ENCODE data around the gene GPC5.
"Not testable (repeated sequence)": the region's sequence is repeated elsewhere in the genome, so short reads cannot be mapped to it uniquely, and the experiment has no call there.

The GPC5 gene

DNA sequence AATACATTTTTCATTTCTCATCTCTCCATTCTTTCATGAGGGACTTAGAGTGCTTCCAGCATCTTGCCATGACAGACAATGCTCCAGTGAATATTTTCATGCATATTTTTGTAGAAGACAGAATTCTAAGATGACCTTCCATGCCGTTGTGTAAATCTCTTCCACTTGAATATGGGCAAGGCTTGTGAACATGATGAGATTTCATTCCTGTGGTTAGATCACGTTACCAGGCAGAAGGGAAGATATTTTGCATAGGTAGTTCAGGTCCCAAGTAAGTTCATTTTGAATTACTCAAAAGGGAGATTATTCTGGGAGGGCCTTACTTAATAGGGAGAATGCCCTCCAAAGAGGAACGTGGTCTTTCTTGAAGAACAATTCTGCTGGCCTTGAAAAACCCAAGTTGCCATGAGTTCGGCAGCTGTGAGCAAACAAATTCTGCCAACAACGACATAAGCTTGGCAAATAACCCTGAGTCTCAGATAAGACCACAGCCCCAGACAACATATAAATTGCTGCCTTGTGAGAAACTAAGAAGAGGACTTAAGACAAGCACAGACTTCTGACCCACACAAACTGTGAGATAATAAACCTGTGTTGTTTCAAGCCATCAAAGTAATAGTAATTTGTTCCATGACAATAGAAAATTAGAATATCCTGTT, 1427.6 kb downstream of the GPC5 start:
- no peak for DNase-seq (ENCODE audit: low read depth in 2 of 2)

- DNase-seq (ENCODE audit: low read depth in 2 of 2): no peak
Observed at GRCh38 chr13:92827503-92827902, 1429.1 kb downstream of the GPC5 start.

GRCh38 chr13:92829930-92830329, 1431.5 kb downstream of the GPC5 start:
- DNase-seq (ENCODE audit: low read depth in 2 of 2): no peak

DNA sequence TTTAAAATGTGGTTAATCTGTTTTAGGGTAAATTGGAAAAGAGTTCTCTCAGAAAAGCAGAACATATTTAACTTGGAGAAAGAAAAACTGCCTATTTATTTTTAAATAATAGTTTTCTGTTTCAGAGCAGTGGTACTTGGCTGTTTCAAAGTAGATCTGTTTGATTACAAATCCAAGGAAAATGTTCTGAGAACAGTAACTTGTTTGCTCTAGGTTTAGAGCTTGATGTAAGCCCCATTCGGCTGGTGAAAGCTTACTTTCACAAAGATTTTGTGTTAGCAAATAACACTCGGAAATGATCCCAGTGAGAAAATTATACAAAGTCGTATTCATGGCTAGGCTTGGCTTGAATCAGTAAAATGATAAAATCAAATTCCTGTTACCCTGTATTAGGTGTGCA, 1432.4 kb downstream of the GPC5 start:
- no peak for DNase-seq (ENCODE audit: low read depth in 2 of 2)

- DNase-seq (ENCODE audit: low read depth in 2 of 2): no peak
Observed at GRCh38 chr13:92833071-92833470, 1434.7 kb downstream of the GPC5 start.

DNA sequence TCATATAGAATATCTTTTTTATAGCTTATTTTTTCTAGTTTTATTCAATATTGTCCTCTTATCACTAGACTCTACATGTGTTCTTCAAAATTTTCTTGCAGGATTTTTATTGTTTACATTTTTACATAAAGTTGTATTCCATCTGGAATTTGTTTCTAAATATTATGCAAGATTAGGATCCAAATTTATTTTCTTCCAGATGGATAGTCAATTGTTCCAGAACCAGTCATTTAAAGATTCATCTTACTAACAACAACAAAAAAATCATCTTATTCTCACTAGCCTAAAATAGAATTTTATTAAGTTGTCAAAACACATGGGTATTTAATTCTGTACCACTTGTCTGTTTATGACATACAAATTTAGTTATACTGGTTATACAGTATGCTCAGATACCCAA, 1437.8 kb downstream of the GPC5 start:
- no peak for DNase-seq (ENCODE audit: low read depth in 2 of 2)

DNA sequence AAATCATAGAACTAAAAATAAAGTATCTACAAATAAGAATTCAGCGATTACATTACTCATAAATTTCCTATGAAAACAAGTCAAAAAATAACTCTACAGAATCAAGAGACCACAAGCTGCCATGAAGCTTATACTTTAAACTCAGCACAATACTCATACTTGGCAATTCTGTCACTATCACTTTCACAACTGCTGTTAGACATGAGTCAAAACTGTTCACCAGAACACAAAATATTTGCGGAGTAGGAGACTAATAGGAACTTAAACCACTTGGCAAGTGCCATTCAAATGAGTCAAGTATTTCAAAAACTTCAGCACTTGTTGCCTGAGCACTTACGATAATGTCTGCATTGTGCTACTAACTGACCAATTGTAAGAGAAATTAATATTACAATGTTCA, 1440.4 kb downstream of the GPC5 start:
- DNase-seq (ENCODE audit: low read depth in 2 of 2): no peak

- DNase-seq (ENCODE audit: low read depth in 2 of 2): no peak
Observed at GRCh38 chr13:92842145-92842544, 1443.7 kb downstream of the GPC5 start.

GRCh38 chr13:92843549-92843948, 1445.1 kb downstream of the GPC5 start:
- DNase-seq (ENCODE audit: low read depth in 2 of 2): no peak

GRCh38 chr13:92849381-92849780, 1451.0 kb downstream of the GPC5 start:
- no peak for DNase-seq (ENCODE audit: low read depth in 2 of 2)

DNA sequence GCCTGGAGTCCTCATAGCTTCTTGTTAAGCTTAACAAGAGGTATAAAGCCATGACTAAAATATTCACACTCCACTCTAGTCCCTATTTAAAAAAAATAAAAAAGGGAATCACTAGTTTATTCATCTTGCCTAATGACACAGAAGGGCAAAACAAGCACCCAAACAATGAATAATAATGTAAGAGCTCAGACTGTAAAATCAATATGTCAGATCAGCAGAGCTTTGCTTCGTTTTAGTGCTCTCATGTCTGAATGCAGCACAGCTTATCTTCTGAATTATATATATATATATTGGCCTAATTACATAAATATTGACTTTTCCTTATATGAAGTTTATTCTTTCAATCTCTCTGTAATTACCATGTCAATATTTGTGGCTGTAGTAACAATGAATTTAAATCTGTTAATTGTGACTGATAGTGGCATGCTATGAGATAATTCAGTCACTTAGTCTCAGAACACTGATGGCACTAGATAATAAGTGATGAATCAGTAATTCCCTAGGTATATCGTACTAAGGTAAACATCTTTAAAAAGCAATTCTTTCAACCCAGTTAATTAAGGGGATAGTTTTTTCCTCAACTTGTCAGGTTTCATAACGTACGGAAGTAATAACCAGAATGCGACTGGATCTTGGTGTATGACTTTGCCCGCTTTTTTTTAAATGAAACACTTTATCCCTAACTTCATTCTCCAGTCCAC, 1466.3 kb downstream of the GPC5 start:
- DNase-seq (ENCODE audit: low read depth in 2 of 2): no peak

- DNase-seq (ENCODE audit: low read depth in 2 of 2): no peak
Observed at GRCh38 chr13:92873029-92873428, 1474.6 kb downstream of the GPC5 start.

DNA sequence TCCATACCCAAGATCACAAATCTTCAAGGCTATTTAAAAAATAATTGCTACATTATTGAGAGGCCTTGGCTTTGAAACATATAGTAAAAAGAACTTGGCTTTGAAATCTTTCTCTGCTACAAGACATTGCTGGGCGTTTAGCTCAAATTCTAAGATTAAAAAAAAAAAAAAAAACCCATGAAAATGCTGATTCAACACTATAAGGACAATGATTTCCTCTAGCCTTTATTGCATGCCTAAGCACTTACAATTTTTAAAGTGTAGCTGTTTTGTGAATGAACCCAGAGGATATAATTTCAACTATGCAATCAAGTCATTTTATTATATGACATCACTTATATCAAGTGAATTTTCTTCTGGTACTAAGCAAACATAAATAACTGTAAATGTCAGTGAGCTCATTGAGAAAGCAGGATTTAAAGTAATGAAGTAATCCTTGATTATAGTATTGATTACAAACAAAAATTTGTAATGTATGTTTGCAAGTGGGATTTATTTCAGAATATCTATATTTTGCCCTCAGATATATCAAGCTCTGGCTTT, 1488.2 kb downstream of the GPC5 start:
- DNase-seq (ENCODE audit: low read depth in 2 of 2): no peak

DNA sequence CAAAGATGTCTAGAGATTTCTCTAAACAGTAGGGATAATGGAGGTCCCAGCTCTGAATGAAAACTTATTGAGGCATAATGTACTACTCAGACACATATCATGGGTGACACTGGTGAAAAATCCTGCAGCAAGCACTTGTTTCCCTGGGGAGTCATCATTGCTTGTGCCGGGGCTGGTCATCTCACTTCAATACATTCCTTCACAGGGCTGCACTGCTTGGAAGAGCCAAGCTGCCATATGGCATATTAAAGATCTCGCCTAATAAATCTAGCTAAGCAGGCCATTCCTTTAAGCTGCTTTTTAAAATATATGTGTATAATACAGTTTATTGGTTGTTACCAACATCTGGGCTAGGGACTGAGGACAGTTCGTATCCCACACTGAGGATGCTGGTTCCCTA, 1496.0 kb downstream of the GPC5 start:
- no peak for DNase-seq (ENCODE audit: low read depth in 2 of 2)

DNA sequence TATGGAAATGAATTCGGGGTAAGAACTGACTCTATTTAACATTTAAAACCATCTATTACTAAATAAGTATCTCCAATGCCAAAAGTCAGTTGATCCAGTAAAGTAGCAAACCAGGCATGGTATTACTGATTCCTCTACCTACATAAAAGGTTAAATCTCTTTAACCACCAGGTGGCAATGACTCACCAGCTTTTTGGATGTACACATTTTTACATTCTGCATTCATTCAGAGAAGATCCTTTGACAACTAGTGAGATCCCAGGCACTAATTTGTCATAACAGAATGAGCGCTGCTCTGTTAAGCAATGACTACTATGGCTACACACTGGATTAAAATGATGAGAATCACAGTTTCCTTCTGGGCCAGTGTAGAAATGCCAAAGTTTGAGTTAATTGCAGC, 1498.4 kb downstream of the GPC5 start:
- DNase-seq (ENCODE audit: low read depth in 2 of 2): no peak

DNA sequence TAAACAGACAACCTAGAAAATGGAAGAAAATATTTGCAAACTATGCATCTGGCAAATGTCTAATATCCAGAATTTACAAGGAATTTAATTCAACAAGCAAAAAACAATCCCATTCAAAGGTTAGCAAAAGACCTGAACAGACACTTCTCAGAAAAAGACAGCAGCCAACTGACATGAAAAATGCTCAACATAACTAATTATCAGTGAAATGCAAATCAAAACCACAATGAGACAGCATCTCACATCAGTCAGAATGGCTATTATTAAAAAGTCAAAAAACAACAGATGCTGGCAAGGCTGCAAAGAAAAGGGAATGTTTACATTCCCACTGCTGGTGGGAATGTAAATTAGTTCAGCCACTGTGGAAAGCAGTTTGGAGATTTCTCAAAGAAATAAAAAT, 1500.5 kb downstream of the GPC5 start:
- not testable (repeated sequence) for DNase-seq (ENCODE audit: low read depth in 2 of 2)

DNA sequence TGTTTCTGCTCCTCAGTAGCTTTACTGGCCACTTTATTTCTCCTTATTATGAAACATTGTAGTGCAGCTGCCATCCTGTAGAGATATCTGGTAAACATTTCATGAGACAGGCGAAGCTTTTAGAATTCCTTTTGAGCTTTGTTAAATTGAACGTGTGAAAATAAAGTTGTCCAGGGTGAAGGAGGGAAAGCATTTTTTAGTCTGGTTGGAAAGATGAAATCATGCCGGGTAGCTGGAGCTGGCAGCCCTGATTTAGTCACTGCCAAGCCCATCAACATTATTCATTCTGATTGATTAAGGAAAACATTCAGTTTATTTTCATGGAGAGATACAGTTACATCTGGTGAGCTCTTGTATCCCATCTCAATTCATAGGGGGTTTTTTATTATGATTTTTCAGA, 1502.0 kb downstream of the GPC5 start:
- DNase-seq (ENCODE audit: low read depth in 2 of 2): no peak

GRCh38 chr13:92901739-92902138, 1503.3 kb downstream of the GPC5 start:
- no peak for DNase-seq (ENCODE audit: low read depth in 2 of 2)

GRCh38 chr13:92912629-92913028, 1514.2 kb downstream of the GPC5 start:
- no peak for DNase-seq (ENCODE audit: low read depth in 2 of 2)

DNA sequence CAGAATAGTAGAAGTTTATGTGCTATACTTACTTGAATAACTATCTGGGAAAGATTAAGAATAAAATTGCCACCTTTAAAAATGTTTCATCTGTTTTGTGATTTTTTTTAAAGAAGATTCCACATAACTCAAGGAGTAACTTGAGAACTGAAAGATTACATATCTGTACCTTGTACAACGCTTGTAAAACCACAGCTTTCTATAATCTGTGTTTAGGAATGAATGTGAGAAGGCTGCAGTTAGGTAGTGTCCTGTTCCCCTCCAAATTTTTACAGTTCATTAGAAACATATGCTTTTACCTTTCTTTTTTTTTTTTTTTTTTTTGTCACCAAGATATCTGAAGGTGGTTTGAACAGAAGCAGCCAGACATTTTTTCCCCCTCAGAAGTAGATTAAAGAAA, 1515.4 kb downstream of the GPC5 start:
- DNase-seq (ENCODE audit: low read depth in 2 of 2): no peak

All from stimulated activated CD4-positive, alpha-beta T cell treated with anti-CD3 and anti-CD28 coated beads, Interleukin-1b, Interleukin-23, amount 100 ng/mL, for 4 hours (primary cell).